ENCODE results near the gene CCL8.

Gene CCL8

GRCh38 chr17:34367486-34368195, 48.4 kb downstream of the CCL8 start:
- no peak for DNase-seq (ENCODE audit: low read depth, low spot score)

GRCh38 chr17:34368196-34368945, 49.1 kb downstream of the CCL8 start:
- DNase-seq (ENCODE audit: low read depth, low spot score), result no peak

- DNase-seq (ENCODE audit: low read depth, low spot score), result no peak
Observed at GRCh38 chr17:34368946-34369500, 49.8 kb downstream of the CCL8 start.

- no peak for DNase-seq (ENCODE audit: low read depth, low spot score)
Observed at GRCh38 chr17:34369571-34369970, 50.3 kb downstream of the CCL8 start.

GRCh38 chr17:34370376-34370996, 51.3 kb downstream of the CCL8 start:
- no peak for DNase-seq (ENCODE audit: low read depth, low spot score)

- no peak for DNase-seq (ENCODE audit: low read depth, low spot score)
Observed at GRCh38 chr17:34370997-34371395, 51.8 kb downstream of the CCL8 start.
